Activated CD4-positive, alpha-beta memory T cell treated with anti-CD3 and anti-CD28 coated beads, Interleukin-2, amount 10 ng/mL, durations not matched to agents 7 days and 5 days (primary cell): ENCODE data around the gene LANCL2. TPM values are rescaled to one million over a fixed set of nuclear protein-coding genes. Genes with fewer than 3 reads are reported as not detected.
A peak's percentile ranks its signal among the peaks of the same experiment; 100 is the strongest.
"Not testable (repeated sequence)": the region's sequence is repeated elsewhere in the genome, so short reads cannot be mapped to it uniquely, and the experiment has no call there.

Experiments
- CTCF ChIA-PET: fragments of 350-600 bp; sonication (Branson Sonifier 250); formaldehyde crosslinking; loops from one replicate; lab custom pipeline; 2021; ENCODE audit warnings: antibody characterized with exemption, inconsistent platforms; lab: Charles Lee
- POLR2A ChIA-PET: fragments of 350-600 bp; sonication (Branson Sonifier 250); formaldehyde crosslinking; loops from one replicate; lab custom pipeline; 2021; ENCODE audit warnings: antibody characterized with exemption; lab: Charles Lee
- DNase-seq: peaks from one replicate; pipeline ENCODE4 v3.0.0-alpha.2; 2020
- H3K27ac Mint-ChIP-seq: one replicate; pipeline ENCODE4 v1.8.0; 2021; ENCODE audit warnings: mild to moderate bottlenecking, mixed read lengths
- H3K27me3 Mint-ChIP-seq: one replicate; pipeline ENCODE4 v1.8.0; 2021; ENCODE audit warnings: mixed read lengths
- H3K36me3 Mint-ChIP-seq: one replicate; pipeline ENCODE4 v1.8.0; 2021; ENCODE audit warnings: low read depth, mixed read lengths
- H3K4me1 Mint-ChIP-seq: one replicate; pipeline ENCODE4 v1.8.0; 2021; ENCODE audit warnings: mixed read lengths
- H3K4me3 Mint-ChIP-seq: one replicate; pipeline ENCODE4 v1.8.0; 2021; ENCODE audit warnings: mild to moderate bottlenecking, mixed read lengths
- H3K9me3 Mint-ChIP-seq: one replicate; pipeline ENCODE4 v1.8.0; 2021; ENCODE audit warnings: mixed read lengths
- total RNA-seq, 2 experiments: library from RNA; stranded (reverse); gene quantifications; one replicate each; pipeline ENCODE4 v1.2.3, GENCODE V29; 2021

The LANCL2 gene
- total RNA-seq, 2 experiments from 2014 or later: 6.4 TPM

DNA sequence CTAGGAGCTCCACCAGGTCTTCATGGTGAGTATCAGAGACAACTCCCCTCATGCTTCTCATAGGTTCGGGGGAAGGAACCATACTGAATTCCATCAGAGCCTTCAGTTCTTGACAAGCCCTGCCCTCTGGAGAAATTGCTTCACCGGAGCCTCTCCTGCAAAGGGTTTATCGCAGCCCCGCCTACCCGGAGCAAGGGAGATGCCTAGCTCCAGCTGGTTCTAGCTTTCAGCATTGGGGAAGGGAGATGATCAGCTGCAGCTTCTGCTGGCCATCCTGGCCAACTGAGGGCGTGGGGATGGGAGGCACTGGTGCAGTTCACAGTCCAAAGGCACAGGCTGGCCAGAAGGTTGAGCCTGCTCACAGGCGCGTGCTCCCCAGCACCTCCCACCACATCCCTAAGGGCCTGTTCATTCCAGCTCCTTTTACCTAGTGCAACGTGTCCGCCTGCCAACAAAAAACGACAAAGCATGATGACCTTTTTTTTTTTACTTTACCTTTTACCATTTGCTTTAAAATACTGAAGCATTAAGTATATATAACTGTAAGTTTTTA is 31.2 kb downstream of the LANCL2 start:
- H3K27me3 Mint-ChIP-seq: no peaks in the 10 kb centered on the region
- no peak for DNase-seq
- no peak overlapping the region for H3K4me3 Mint-ChIP-seq
- no peaks in the 10 kb centered on the region for H3K4me1 Mint-ChIP-seq
- no peaks in the 10 kb centered on the region for H3K9me3 Mint-ChIP-seq
- ChIA-PET POLR2A (interaction anchor here (0.7 kb wide), 1 partner anchor 32 kb away, joined by 3 read pairs; no protein-coding TSS in a partner anchor), CTCF (no interaction called here)
- no peak overlapping the region for H3K27ac Mint-ChIP-seq
- H3K36me3 Mint-ChIP-seq: no peaks in the 10 kb centered on the region

DNA sequence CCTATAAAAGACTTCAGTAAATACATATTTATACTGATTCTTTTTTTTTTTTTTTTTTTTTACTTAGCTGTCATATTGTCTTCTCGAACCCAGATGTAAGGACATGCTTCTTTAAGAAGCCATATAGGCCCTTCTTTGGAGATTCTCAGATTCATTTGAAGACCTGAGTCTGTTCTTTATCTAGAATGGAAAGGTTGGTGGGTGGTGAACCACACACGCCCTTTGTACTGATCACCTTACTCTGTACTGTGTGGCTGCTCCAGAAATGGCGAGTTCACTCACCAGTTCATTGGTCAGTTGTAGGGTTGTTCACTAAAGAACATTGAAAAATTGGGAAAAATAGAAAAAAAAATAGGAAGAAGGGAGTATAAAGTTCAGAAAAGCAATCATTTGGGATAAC is 32.5 kb downstream of the LANCL2 start:
- DNase-seq: no peak
- Mint-ChIP-seq H3K9me3 (no peaks in the 10 kb centered on the region), H3K4me3 (no peak overlapping the region), H3K4me1 (no peaks in the 10 kb centered on the region), H3K27me3 (no peaks in the 10 kb centered on the region), H3K36me3 (no peaks in the 10 kb centered on the region), H3K27ac (no peak overlapping the region)
- ChIA-PET POLR2A (no interaction called here), CTCF (no interaction called here)

DNA sequence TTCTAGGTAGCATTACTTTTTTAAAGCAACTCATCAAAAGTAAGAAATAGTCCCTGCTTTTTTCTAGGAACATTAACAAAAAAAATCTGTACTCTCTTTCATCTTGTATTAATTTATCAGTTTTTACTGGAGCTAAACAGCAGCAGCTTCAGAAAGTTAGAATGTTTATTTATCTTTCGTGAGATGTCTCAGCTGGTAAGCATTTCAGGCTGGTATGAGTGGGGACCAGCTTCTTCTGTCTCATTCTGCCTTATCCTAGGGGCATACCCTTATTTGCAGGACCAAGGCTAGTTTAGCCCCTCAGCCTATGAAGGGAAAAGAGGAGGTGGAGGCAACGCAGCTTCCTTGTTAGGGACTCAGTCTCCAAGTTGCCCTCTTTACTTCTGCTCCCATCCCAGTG is 35.1 kb downstream of the LANCL2 start:
- peaks cover 7% of the 10 kb centered on the region for H3K36me3 Mint-ChIP-seq
- DNase-seq: no peak
- no peaks in the 10 kb centered on the region for H3K27me3 Mint-ChIP-seq
- CTCF ChIA-PET: no interaction called here
- H3K4me3 Mint-ChIP-seq: no peak overlapping the region
- no peaks in the 10 kb centered on the region for H3K9me3 Mint-ChIP-seq
- POLR2A ChIA-PET: no interaction called here
- no peaks in the 10 kb centered on the region for H3K4me1 Mint-ChIP-seq
- H3K27ac Mint-ChIP-seq: no peak overlapping the region

- H3K27me3 Mint-ChIP-seq, H3K4me3 Mint-ChIP-seq, H3K4me1 Mint-ChIP-seq, H3K36me3 Mint-ChIP-seq, H3K9me3 Mint-ChIP-seq, H3K27ac Mint-ChIP-seq, CTCF ChIA-PET, POLR2A ChIA-PET, DNase-seq: not testable (repeated sequence)
These were observed 37.4 kb downstream of the LANCL2 start for GRCh38 chr7:55402506-55402905.

- ChIA-PET CTCF (no interaction called here), POLR2A (no interaction called here)
- Mint-ChIP-seq H3K27me3 (no peaks in the 10 kb centered on the region), H3K27ac (no peak overlapping the region), H3K4me3 (no peak overlapping the region), H3K36me3 (peaks cover 7% of the 10 kb centered on the region), H3K9me3 (no peaks in the 10 kb centered on the region), H3K4me1 (no peaks in the 10 kb centered on the region)
- DNase-seq: no peak
These were observed 40.9 kb downstream of the LANCL2 start for GRCh38 chr7:55405856-55406541.

DNA sequence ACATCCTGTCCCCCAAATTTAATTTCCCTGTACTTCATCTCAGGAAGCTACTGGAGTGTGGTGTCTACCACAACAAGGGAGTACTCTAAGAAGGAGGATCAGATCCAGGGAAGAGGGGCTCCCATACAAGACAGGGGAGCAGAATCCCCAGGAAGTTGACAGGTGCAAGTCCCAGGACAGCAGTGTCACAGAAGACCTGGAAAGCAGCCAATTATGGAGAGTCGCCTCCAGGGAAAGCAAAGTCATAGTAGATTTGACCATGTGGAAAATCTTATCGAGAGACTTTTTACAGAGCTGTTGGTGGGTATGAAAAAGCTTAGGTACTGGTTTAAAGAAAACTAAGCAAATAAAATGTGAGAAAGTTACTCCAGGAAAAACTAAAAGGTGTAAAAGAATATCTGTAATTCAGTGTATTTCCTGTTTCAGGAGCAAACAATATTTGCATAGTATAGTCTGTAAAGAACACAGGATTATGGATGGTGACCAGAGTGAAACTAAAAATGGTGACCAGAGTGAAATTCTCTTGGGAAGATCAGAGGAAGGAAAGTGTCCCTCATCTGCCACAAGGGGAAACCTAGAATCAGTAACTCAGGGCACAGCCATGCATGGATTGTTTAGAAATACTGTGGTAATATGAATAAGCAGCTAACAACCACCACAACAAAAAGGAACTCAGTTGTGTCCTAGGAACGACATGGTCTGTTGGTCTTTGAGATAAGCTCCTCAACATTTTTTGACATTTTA is 44.5 kb downstream of the LANCL2 start:
- DNase-seq: no peak
- H3K9me3 Mint-ChIP-seq: no peaks in the 10 kb centered on the region
- no peaks in the 10 kb centered on the region for H3K27me3 Mint-ChIP-seq
- POLR2A ChIA-PET: no interaction called here
- H3K36me3 Mint-ChIP-seq: no peaks in the 10 kb centered on the region
- H3K27ac Mint-ChIP-seq: no peak overlapping the region
- CTCF ChIA-PET: interaction anchor here (0.8 to 1.7 kb wide), 4 partner anchors 9 to 154 kb away, joined by 3 to 5 read pairs (median 3); no protein-coding TSS in a partner anchor
- H3K4me1 Mint-ChIP-seq: no peaks in the 10 kb centered on the region
- H3K4me3 Mint-ChIP-seq: no peak overlapping the region

DNA sequence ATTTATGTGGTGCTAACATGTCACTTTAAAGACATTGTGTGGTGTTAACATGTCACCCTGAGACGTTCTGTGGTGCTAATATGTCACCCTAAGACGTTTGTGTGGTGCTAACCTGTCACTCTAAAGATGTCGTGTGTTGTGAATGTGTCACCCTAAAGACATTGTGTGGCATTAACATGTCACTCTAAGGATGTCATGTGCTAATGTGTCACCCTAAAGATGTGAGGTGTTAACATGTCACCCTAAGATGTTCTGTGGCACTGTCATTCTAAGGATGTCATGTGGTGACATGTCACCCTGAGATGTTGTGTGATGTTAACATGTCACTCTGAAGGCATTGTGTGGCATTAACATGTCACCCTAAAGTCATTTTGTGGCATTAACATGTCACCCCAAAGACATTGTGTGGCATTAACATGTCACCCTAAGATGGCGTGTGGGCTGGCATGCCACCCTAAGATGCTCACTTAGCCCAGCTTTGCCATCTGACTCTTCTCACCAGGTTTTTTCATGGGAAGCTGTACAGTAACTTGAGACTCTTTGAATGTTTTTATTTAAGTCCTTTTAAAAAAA is 45.6 kb downstream of the LANCL2 start:
- Mint-ChIP-seq H3K9me3 (no peaks in the 10 kb centered on the region), H3K27ac (no peak overlapping the region), H3K4me3 (no peak overlapping the region), H3K4me1 (peaks cover 2% of the 10 kb centered on the region), H3K27me3 (no peaks in the 10 kb centered on the region), H3K36me3 (no peaks in the 10 kb centered on the region)
- ChIA-PET CTCF (interaction anchor here (0.8 to 1.7 kb wide), 3 partner anchors 7 to 155 kb away, joined by 3 to 5 read pairs (median 3); no protein-coding TSS in a partner anchor), POLR2A (no interaction called here)
- DNase-seq: no peak

DNA sequence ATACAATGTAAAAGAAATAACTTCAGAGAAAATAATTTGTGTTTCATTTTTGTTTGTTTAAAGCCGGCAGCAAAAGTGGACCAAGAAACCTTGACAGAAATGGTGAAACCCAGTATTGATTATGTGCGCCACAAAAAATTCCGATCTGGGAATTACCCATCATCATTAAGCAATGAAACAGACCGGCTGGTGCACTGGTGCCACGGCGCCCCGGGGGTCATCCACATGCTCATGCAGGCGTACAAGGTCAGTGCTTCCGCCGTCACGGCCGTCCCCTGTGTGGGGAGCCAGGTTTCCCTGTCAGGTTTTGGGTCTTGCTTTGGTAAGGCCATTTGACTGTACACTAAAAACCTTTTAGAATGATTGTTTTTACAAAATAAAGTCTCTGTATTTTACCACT is 46.7 kb downstream of the LANCL2 start:
- POLR2A ChIA-PET: no interaction called here
- H3K4me3 Mint-ChIP-seq: no peak overlapping the region
- CTCF ChIA-PET: no interaction called here
- H3K36me3 Mint-ChIP-seq: no peaks in the 10 kb centered on the region
- H3K4me1 Mint-ChIP-seq: peaks cover 2% of the 10 kb centered on the region
- H3K9me3 Mint-ChIP-seq: no peaks in the 10 kb centered on the region
- H3K27me3 Mint-ChIP-seq: no peaks in the 10 kb centered on the region
- no peak overlapping the region for H3K27ac Mint-ChIP-seq
- no peak for DNase-seq

- no peak for DNase-seq
- Mint-ChIP-seq H3K27me3 (no peaks in the 10 kb centered on the region), H3K4me1 (peaks cover 2% of the 10 kb centered on the region), H3K4me3 (no peak overlapping the region), H3K9me3 (no peaks in the 10 kb centered on the region), H3K36me3 (no peaks in the 10 kb centered on the region), H3K27ac (no peak overlapping the region)
- CTCF ChIA-PET: interaction anchor here (1.2 to 4.5 kb wide), 3 partner anchors 110 to 158 kb away, joined by 3 to 43 read pairs (median 3); no protein-coding TSS in a partner anchor
- POLR2A ChIA-PET: no interaction called here
These were observed 48.3 kb downstream of the LANCL2 start for GRCh38 chr7:55413442-55413841.

- no peak overlapping the region for H3K27ac Mint-ChIP-seq
- H3K36me3 Mint-ChIP-seq: no peaks in the 10 kb centered on the region
- H3K4me3 Mint-ChIP-seq: no peak overlapping the region
- H3K27me3 Mint-ChIP-seq: no peaks in the 10 kb centered on the region
- CTCF ChIA-PET: interaction anchor here (0.6 to 4.5 kb wide), 29 partner anchors 9 to 178 kb away, joined by 3 to 43 read pairs (median 4); no protein-coding TSS in a partner anchor
- DNase-seq: peak; percentile 79
- POLR2A ChIA-PET: interaction anchor here (0.6 kb wide), 1 partner anchor 107 kb away, joined by 3 read pairs; no protein-coding TSS in a partner anchor
- peaks cover 2% of the 10 kb centered on the region for H3K4me1 Mint-ChIP-seq
- no peaks in the 10 kb centered on the region for H3K9me3 Mint-ChIP-seq
These were observed 50.1 kb downstream of the LANCL2 start for GRCh38 chr7:55415173-55415778.

- H3K4me3 Mint-ChIP-seq, H3K27me3 Mint-ChIP-seq, CTCF ChIA-PET, H3K9me3 Mint-ChIP-seq, DNase-seq, H3K36me3 Mint-ChIP-seq, H3K4me1 Mint-ChIP-seq, H3K27ac Mint-ChIP-seq: not testable (repeated sequence)
- POLR2A ChIA-PET: interaction anchor here (1.3 kb wide), 1 partner anchor 51 kb away, joined by 3 read pairs; no protein-coding TSS in a partner anchor
These were observed 52.3 kb downstream of the LANCL2 start for GRCh38 chr7:55417456-55417855.

GRCh38 chr7:55420530-55420929 is 55.4 kb downstream of the LANCL2 start:
- no peak for DNase-seq
- Mint-ChIP-seq H3K36me3 (no peaks in the 10 kb centered on the region), H3K27me3 (no peaks in the 10 kb centered on the region), H3K9me3 (no peaks in the 10 kb centered on the region), H3K27ac (no peak overlapping the region), H3K4me1 (no peaks in the 10 kb centered on the region), H3K4me3 (no peak overlapping the region)
- CTCF ChIA-PET: interaction anchor here (1.6 kb wide), 1 partner anchor 111 kb away, joined by 3 read pairs; no protein-coding TSS in a partner anchor
- POLR2A ChIA-PET: no interaction called here
